HG03558 (cell line): ENCODE data around the gene DAND5.

Experiments
- ATAC-seq: cut with Tn5 transposase; IDR thresholded peaks from one replicate; pipeline ENCODE4 v1.9.1; 2021; ENCODE audit warnings: moderate number of reproducible peaks; ENCODE audit not compliant: unreplicated experiment; ENCODE audit errors: extremely low read depth

The DAND5 gene

DNA sequence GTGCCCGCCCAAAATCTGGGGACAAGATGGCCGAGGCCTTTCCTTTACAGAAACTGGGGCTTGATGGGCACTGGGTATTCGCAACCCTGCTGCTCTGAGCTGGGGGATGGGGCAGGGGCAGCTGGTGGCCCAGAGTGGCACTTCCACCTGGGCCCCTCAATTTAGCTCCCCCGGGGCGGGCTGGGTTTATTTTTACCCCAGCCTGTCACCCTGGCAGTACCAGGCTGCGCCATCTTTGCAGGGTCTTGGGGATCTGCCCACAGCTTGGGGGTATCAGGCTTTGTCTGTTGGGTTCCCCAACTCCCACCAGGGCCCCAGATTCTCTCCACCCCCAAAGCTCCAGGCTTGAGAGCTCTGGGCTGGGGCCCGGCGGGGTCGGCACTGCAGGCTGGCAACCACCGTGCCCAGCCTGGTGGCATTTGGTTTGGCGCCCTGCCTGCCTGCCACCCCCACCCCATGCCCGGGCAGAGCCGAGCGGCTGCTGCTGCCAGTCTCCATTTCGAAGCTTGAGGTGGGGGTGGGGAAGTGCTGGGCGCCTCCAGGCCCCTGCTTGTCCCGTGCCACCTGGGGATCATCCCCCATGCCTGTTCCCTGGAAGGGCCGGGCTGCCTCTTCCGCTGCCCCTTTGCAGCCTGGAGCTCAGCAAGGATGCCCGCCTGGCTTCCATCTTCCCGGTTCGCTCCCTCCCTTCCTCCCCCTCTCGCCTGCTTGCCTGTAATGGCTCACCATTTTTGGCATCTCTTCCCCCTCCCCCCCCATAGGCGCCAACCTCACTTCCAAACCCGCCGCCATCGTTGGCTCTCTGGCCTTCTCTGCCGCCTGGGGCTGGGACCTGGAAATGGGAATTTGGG lies 37.3 kb downstream of the DAND5 start:
- no peak for ATAC-seq

GRCh38 chr19:13007292-13008045 lies 38.1 kb downstream of the DAND5 start:
- no peak for ATAC-seq

- ATAC-seq, result no peak
These were observed 39.8 kb downstream of the DAND5 start for GRCh38 chr19:13008926-13009787.

GRCh38 chr19:13010038-13010991 lies 40.9 kb downstream of the DAND5 start:
- no peak for ATAC-seq

- no peak for ATAC-seq
These were observed 41.7 kb downstream of the DAND5 start for GRCh38 chr19:13010992-13011652.

DNA sequence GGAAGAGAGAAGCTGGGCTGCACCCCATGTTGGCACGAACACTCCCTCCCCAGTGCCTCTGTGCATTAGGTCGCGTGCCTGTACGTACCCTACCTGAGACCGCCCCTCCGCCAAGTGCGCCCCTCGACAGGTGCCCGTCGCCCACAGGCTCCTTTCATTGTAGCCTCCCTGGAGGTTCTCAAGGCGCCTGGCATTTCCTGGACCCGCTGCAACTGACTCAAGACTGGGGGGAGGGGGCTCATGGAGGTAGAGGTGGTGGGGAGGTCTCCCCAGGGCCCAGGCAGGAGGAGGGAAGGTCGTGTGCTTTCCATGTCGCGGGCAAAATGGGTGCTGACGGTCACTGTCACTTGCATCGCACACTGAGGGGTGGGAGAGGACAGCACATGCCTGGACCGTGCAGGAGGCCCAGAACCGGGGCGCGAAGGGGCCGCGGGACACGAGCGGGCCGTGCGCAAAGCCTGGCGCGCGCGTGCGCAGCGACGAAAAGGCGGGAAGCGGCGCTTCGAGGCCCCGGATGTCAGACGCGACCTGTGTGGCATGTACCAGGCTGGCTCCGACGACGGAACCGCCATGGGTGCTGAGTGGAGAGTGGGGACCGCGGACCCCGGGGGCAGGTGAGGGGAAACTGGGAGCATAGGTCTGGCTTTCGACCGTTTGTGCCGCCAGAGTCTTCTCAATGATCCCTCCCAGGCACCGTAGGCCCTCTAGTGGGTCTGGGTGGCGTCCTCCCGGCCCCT lies 42.4 kb downstream of the DAND5 start:
- no peak for ATAC-seq

DNA sequence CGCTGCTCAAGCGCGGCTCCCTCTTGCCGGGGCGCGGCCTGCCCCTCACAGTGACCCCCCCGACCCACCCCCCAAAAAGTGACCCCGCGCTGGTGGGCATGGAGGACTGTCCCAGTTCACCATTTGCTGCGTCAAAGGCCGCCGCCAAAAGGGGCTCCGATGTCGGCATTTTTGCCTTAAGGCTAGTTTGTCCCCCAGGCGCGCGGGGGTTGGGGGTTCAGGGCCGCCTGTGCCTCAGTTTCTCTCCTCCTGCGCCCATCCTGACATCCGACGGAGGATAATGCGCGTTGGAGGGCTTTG lies 43.0 kb downstream of the DAND5 start:
- no peak for ATAC-seq

- no peak for ATAC-seq
These were observed 43.6 kb downstream of the DAND5 start for GRCh38 chr19:13012690-13013608.

GRCh38 chr19:13013649-13014048 lies 44.3 kb downstream of the DAND5 start:
- no peak for ATAC-seq

DNA sequence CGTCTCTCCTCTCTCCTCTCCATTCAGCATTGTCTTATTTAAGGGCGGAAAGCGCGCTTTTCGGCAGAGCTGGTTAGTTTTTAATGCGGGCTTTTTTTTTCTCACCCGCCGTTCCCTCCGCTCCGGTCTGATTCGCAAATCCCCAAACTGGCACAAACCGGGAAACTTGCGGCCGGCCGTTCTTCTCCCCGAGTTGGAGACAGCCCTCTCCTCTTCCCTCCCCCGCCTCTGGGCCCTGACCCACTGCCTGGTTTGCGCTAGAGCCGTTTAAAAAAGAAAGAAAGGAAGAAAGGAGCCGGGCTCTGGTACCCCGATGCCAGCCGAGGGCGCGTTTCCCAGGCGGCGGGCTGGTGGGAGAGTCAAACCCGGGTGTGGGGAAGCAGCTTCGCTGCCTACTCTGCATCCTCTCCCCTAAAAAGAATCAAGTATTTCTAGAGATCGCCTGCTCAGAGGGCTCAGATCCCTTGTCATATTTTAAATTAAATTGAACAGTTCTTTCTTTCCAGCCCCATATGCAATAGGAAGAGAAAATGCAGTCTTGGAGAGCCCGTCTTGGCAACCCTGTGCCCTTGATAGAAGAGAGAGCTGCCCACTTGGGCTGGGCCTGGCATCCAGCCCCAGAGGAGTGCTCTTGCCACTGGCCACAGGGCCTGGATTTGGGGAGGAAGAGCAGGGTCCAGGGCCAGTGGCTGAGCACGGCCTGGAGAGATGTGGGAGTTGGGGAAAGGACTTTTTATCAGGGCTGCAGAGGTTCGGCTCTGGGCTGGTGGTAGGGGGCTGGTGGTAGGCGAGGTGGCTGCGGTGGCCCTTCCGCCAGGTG lies 44.9 kb downstream of the DAND5 start:
- no peak for ATAC-seq

DNA sequence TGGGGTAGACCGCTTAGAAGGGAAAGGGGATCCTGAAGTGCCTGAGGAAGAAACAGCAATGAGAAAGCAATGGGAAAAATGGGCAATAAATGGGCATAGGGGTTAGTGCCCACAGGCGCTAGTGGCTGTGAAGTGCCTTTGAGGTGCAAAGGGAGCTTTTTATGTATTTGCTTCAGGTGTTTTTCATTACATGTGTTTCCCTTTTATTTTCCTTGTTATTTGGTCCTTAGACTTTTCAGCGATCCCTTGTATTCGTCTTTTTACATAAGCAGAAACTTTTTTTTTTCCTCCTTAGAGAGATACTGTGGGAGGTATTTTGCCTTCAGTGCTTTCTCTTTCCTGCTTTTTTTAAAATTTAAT lies 45.5 kb downstream of the DAND5 start:
- no peak for ATAC-seq

DNA sequence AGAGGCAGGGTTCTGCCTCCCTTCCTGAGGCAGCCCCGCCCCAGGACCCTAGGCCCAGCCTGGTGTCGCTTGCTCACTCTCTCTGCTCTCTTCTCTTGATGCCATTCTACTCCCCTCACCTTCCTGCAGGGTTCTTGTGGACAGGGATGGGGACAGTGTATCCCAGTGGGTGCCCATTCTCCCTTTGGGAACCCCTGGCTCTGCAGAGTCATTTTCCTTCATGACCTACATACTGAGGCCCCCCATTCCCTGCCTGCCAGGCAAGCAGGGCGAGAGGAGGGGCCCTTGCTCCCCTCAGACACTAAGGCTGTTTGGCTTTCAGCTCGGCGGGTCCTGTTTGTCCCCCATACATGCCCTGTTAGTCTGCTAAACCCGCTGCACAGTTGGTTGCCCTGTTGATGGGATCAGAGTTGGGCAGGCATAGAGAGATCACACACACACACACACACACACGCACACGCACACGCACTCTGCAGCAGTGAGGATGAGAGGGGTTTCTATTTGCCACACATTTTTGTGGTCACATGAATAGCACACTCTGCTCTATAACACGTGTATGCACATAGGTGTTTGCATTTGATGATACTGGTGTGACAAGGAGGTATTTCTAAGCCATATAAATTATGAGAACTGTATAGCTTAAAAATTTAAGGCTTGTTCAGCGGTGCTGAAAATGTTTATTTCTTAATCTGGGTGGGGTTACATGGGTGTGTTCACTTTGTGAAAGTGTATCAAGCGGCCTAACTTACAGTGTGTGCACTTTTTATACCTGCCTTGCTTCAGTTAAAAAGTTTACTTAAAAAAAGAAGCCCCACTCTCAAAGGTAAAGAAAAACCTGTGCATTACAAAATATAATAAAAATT lies 46.2 kb downstream of the DAND5 start:
- no peak for ATAC-seq

DNA sequence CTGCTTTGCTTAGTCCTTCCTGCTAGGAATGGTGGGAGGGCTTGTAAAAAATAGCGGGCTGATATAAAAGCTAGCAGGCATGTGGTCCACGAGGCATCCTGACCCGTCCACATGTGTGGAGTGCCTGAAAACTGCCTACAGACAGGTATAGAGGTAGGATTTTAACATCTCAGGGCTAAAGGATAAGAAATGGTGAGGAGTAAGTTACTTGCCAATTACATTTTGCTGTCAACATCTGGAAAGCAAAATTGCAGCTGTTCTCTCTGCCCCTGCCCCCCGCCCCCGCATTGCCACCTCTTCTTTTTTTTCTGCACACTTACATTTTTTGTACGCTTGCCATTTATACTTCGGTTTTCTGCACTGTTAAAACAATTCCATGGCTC lies 46.9 kb downstream of the DAND5 start:
- ATAC-seq, result no peak

DNA sequence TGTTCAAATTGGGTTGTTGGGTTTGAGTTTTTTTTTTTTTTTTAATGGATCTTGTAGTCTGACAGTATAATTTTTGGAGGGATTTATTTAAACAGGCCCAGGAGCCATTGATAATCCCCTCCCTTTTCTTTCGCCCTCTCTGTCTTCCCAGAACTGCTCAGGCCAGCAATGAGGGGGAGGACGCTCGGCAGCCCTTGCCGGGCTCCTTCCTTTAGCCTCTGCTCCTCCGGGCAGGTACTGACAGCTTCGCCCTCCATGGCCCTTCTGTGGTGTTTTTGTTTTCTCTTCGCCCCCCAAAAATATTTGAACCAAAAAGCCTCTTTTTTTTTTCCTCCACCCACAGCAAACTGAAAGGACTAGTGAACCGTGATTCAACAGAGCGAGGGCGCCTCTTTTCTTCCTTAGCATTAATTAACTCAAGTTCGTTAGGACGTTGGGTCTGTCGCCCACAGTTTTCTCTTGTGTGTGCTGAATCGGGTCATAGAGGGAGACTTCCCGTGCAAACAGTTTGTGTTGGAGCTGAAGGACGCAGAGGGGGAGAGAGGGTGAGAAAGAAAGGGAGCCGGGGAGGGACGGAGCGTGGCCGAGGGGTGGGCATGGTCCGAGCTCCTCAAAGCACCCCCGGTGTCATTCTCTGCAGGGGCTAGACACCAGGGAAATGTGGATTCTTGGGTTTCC lies 47.4 kb downstream of the DAND5 start:
- no peak for ATAC-seq

- ATAC-seq, result no peak
These were observed 48.1 kb downstream of the DAND5 start for GRCh38 chr19:13017306-13018034.
